HepG2 (cell line): ENCODE data around the gene CCL18. TPM values are rescaled to one million over a fixed set of nuclear protein-coding genes. Genes with fewer than 3 reads are reported as not detected.

ENCODE experiments used
- ATAC-seq: fragments of 200-7000 bp; cut with Tn5 transposase; 3 replicates; pipeline ENCODE4 v1.9.1; 2020; ENCODE audit warnings: mild to moderate bottlenecking, moderate library complexity
- BruUV-seq: library from RNA; stranded (reverse); fragments of 400-500 nt; replicated peaks from 2 replicates; lab custom pipeline; 2021; lab: Mats Ljungman, UMichigan
- CTCF ChIA-PET: fragments of 300-600 bp; formaldehyde crosslinking; extraction: SDS; loops from one replicate; lab custom pipeline; 2021; ENCODE audit warnings: low total read pairs, inconsistent platforms, low intra/inter-chr PET ratio; lab: Yijun Ruan, JAX
- POLR2A ChIA-PET: fragments of 350-600 bp; sonication (Branson Sonifier 250); formaldehyde crosslinking; loops from one replicate; lab custom pipeline; 2020; ENCODE audit warnings: antibody characterized with exemption, inconsistent platforms; lab: Yijun Ruan, JAX
- DNase-seq: peaks from one replicate; pipeline ENCODE4 v3.0.0-alpha.2; 2015; ENCODE audit warnings: low spot score
- FAIRE-seq: peaks from 3 replicates; lab custom pipeline; 2011; peaks lifted over from hg19 to GRCh38; lab: Jason Lieb, UNC
- H2AFZ ChIP-seq: one replicate; pipeline ENCODE4 v1.6.1; 2011; ENCODE audit warnings: low read length, inconsistent platforms
- H3K27ac ChIP-seq: fragments of 300-600 bp; 3 replicates; pipeline ENCODE4 v1.8.0; 2011; ENCODE audit warnings: mixed run types, mild to moderate bottlenecking, mixed read lengths, low read length, inconsistent platforms; ENCODE audit not compliant: insufficient read depth; ENCODE audit errors: extremely low read length
- H3K27me3 ChIP-seq, 2 experiments: fragments of 200-600 bp in 1 of 2; 2 replicates in 1 of 2; 3 replicates in 1 of 2; pipeline versions ENCODE4 v1.6.0 to v1.8.0; 2011; ENCODE audit warnings: low read length in 2 of 2, mild to moderate bottlenecking in 2 of 2, moderate library complexity in 2 of 2, inconsistent platforms in 1 of 2; ENCODE audit not compliant: insufficient read depth in 2 of 2, control insufficient read depth in 1 of 2
- H3K36me3 ChIP-seq, 2 experiments: fragments of 200-600 bp in 1 of 2; replicated peaks in 1 of 2; 2 replicates in 1 of 2; 3 replicates in 1 of 2; pipeline versions ENCODE4 v1.5.1 to v1.8.0; 2011; ENCODE audit warnings: low read length in 2 of 2, inconsistent platforms in 1 of 2; ENCODE audit not compliant: insufficient read depth in 2 of 2, control insufficient read depth in 1 of 2
- H3K4me1 ChIP-seq: 2 replicates; pipeline ENCODE4 v1.5.1; 2012; ENCODE audit warnings: low read length, inconsistent platforms; ENCODE audit not compliant: insufficient read depth
- H3K4me2 ChIP-seq: 2 replicates; pipeline ENCODE4 v1.6.0; 2011; ENCODE audit warnings: low read depth, low read length, inconsistent platforms
- H3K4me3 ChIP-seq, 3 experiments: fragments of 200-600 bp in 1 of 3; sonication (generic), shearing (Covaris generic) in 1 of 3; replicated peaks in 1 of 3; 2 replicates each; pipeline ENCODE4 v1.5.1; 2011 to 2016; ENCODE audit warnings: low read length in 3 of 3, inconsistent platforms in 2 of 3, low read depth in 2 of 3, mild to moderate bottlenecking in 2 of 3, control low read depth in 1 of 3, mixed read lengths in 1 of 3; ENCODE audit not compliant: insufficient read depth in 1 of 3
- H3K79me2 ChIP-seq: one replicate; pipeline ENCODE4 v1.6.1; 2011; ENCODE audit warnings: low read length, inconsistent platforms; ENCODE audit not compliant: insufficient read depth
- H3K9ac ChIP-seq: 2 replicates; pipeline ENCODE4 v1.6.0; 2011; ENCODE audit warnings: mild to moderate bottlenecking, low read depth, low read length, inconsistent platforms; ENCODE audit not compliant: insufficient read depth
- H3K9me3 ChIP-seq: 2 replicates; pipeline ENCODE4 v1.5.1; 2012; ENCODE audit warnings: mild to moderate bottlenecking, low read length
- H4K20me1 ChIP-seq: 2 replicates; pipeline ENCODE4 v1.6.0; 2011; ENCODE audit warnings: inconsistent platforms, mild to moderate bottlenecking, low read length, moderate library complexity; ENCODE audit not compliant: insufficient read depth
- DMTF1 ChIP-seq: sonication (generic); formaldehyde crosslinking; IDR thresholded peaks from 2 replicates; pipeline ENCODE4 v1.4.0; 2020; ENCODE audit warnings: mild to moderate bottlenecking, missing genetic modification reagents
- MAFF ChIP-seq: IDR thresholded peaks from 2 replicates; pipeline ENCODE4 v1.6.1; 2011; ENCODE audit warnings: low read depth, low read length, improper control_type of control experiment
- MATR3 ChIP-seq: sonication (generic); formaldehyde crosslinking; IDR thresholded peaks from 2 replicates; pipeline ENCODE4 v1.4.0; 2020; ENCODE audit warnings: missing genetic modification reagents
- NFKBIZ ChIP-seq: IDR thresholded peaks from 2 replicates; pipeline ENCODE4 v1.6.1; 2018; ENCODE audit warnings: missing genetic modification reagents, missing compliant biosample characterization
- PAXIP1 ChIP-seq: sonication (generic); formaldehyde crosslinking; conservative IDR thresholded peaks from 2 replicates; pipeline ENCODE4 v1.4.0; 2020; ENCODE audit warnings: mild to moderate bottlenecking, missing genetic modification reagents, moderate library complexity
- PPARG ChIP-seq: conservative IDR thresholded peaks from 2 replicates; pipeline ENCODE4 v1.6.1; 2016; ENCODE audit warnings: missing biosample characterization, missing genetic modification reagents
- SCMH1 ChIP-seq: sonication (generic); formaldehyde crosslinking; IDR thresholded peaks from 2 replicates; pipeline ENCODE4 v1.9.0; 2021; ENCODE audit warnings: missing genetic modification reagents, mild to moderate bottlenecking, borderline replicate concordance
- SP140L ChIP-seq: sonication (generic); formaldehyde crosslinking; IDR thresholded peaks from 2 replicates; pipeline ENCODE4 v1.4.0; 2020; ENCODE audit warnings: missing genetic modification reagents, borderline replicate concordance
- U2AF1 ChIP-seq: fragments of 200-400 bp; formaldehyde crosslinking; optimal IDR thresholded peaks from 2 replicates; pipeline ENCODE3; 2017; ENCODE audit warnings: mild to moderate bottlenecking, low read depth, low read length
- ZNF232 ChIP-seq: sonication (generic); formaldehyde crosslinking; IDR thresholded peaks from 2 replicates; pipeline ENCODE4 v1.4.0; 2020; ENCODE audit warnings: missing genetic modification reagents, borderline replicate concordance
- WGBS: methylation state at CpG from one replicate; pipeline ENCODE4 v1.1.6; 2017; ENCODE audit warnings: low lambda C conversion rate; 5-methylcytosine and 5-hydroxymethylcytosine counted together
- in situ Hi-C: cut with HindIII; loops from 2 replicates; pipeline ENCODE4 v1.10.0; 2017; ENCODE audit warnings: low pct_unique_long_range_greater_than_20kb; ENCODE audit not compliant: extremely low pct_ligation_motif_present
- intact Hi-C: fragments of 100-400 bp; cut with micrococcal nuclease; formaldehyde crosslinking; loops from one replicate; pipeline ENCODE4 v1.10.0; 2022; ENCODE audit not compliant: unreplicated experiment
- polyA plus RNA-seq, 8 experiments: library from polyadenylated mRNA; depleted of rRNA in 3 of 8; stranded (reverse) in 7 of 8; unstranded in 1 of 8; fragments of >200 nt; fragmentation: Illumina TruSeq in 4 of 8; extraction: Trizol in 4 of 8; gene quantifications; 2 replicates each; pipeline versions ENCODE4 v1.2.1 to v1.2.3, GENCODE V29; 2011 to 2016; ENCODE audit warnings: low read depth in 4 of 8, missing spikeins in 1 of 8, mixed read lengths in 1 of 8; ENCODE audit not compliant: insufficient read depth in 1 of 8
- total RNA-seq, 5 experiments: library from RNA; depleted of rRNA; stranded (reverse); fragments of >200 nt; fragmentation: Illumina TruSeq; extraction: Trizol; gene quantifications; 2 replicates each; pipeline ENCODE4 v1.2.3, GENCODE V29; 2016; ENCODE audit warnings: low read depth in 1 of 5

The CCL18 gene
- total and polyA plus RNA-seq, 2 of the 13 experiments (the other 11 are each of a cell fraction or from before 2014, with no cell fraction given), result not detected

- Histone ChIP-seq H3K4me2 (no peak overlapping the region), H3K27me3 (no peaks in the 10 kb centered on the region), H4K20me1 (no peaks in the 10 kb centered on the region), H3K79me2 (no peaks in the 10 kb centered on the region), H3K9me3 (no peaks in the 10 kb centered on the region), H3K27ac (no peak overlapping the region), H3K36me3 (no peaks in the 10 kb centered on the region), H2AFZ (no peak overlapping the region), H3K4me3 (no peak overlapping the region), H3K9ac (no peak overlapping the region), H3K4me1 (no peaks in the 10 kb centered on the region)
- POLR2A ChIA-PET, result no interaction called here
- no TSS peak for BruUV-seq
- FAIRE-seq (no peak), ATAC-seq (no peak), DNase-seq (no peak)
- intact Hi-C loops, result no loop called here
- in situ Hi-C loops, result no loop called here
- CTCF ChIA-PET, result no interaction called here
- 68% methylated on average over 6 of the region's 7 CpGs for WGBS
- no peak for TF ChIP-seq NFKBIZ (CRISPR knock-in tag)
- no peak for TF ChIP-seq PPARG
- no peak for TF ChIP-seq MAFF
- TF ChIP-seq MATR3 (CRISPR knock-in tag), result no peak
- TF ChIP-seq SP140L (CRISPR knock-in tag), result no peak
- TF ChIP-seq ZNF232, result no peak
- no peak for TF ChIP-seq DMTF1
- TF ChIP-seq PAXIP1 (CRISPR knock-in tag), result no peak
- TF ChIP-seq U2AF1, result no peak
- no peak for TF ChIP-seq SCMH1 (CRISPR knock-in tag)
These were observed 30.7 kb downstream of the CCL18 start for GRCh38 chr17:36094746-36095145.
